HEK293 (cell line): ENCODE measurements around the gene C1QL3.

Experiments used
- CTCF ChIP-seq: fragments of 450-650 bp; formaldehyde crosslinking; IDR thresholded peaks from 2 replicates; pipeline ENCODE4 v1.5.1; 2016; ENCODE audit warnings: missing biosample characterization, missing genetic modification characterization
- YY1 ChIP-seq: fragments of 450-650 bp; formaldehyde crosslinking; IDR thresholded peaks from 2 replicates; pipeline ENCODE4 v1.5.1; 2018; ENCODE audit warnings: missing biosample characterization, missing genetic modification characterization
- ZBTB44 ChIP-seq: fragments of 450-650 bp; IDR thresholded peaks from 2 replicates; pipeline ENCODE4 v1.5.1; 2018; ENCODE audit warnings: missing biosample characterization, mild to moderate bottlenecking, missing genetic modification characterization
- ZNF121 ChIP-seq: fragments of 450-650 bp; formaldehyde crosslinking; IDR thresholded peaks from 2 replicates; pipeline ENCODE4 v1.5.1; 2016; ENCODE audit warnings: missing biosample characterization, missing genetic modification characterization
- ZNF24 ChIP-seq: fragments of 450-650 bp; formaldehyde crosslinking; IDR thresholded peaks from 2 replicates; pipeline ENCODE4 v1.5.1; 2016; ENCODE audit warnings: missing biosample characterization, missing genetic modification characterization
- ZNF48 ChIP-seq: fragments of 450-650 bp; formaldehyde crosslinking; IDR thresholded peaks from 2 replicates; pipeline ENCODE4 v1.5.1; 2016; ENCODE audit warnings: missing biosample characterization, missing genetic modification characterization
- ZNF549 ChIP-seq: fragments of 450-650 bp; IDR thresholded peaks from 2 replicates; pipeline ENCODE4 v1.5.1; 2018; ENCODE audit warnings: missing biosample characterization, missing genetic modification characterization, mild to moderate bottlenecking, inconsistent platforms, moderate library complexity
- ZNF664 ChIP-seq: fragments of 450-650 bp; formaldehyde crosslinking; IDR thresholded peaks from 2 replicates; pipeline ENCODE4 v1.5.1; 2016; ENCODE audit warnings: missing biosample characterization, missing genetic modification characterization
- ZNF747 ChIP-seq: fragments of 450-650 bp; formaldehyde crosslinking; IDR thresholded peaks from 2 replicates; pipeline ENCODE4 v1.5.1; 2016; ENCODE audit warnings: missing biosample characterization, missing genetic modification characterization

DNA sequence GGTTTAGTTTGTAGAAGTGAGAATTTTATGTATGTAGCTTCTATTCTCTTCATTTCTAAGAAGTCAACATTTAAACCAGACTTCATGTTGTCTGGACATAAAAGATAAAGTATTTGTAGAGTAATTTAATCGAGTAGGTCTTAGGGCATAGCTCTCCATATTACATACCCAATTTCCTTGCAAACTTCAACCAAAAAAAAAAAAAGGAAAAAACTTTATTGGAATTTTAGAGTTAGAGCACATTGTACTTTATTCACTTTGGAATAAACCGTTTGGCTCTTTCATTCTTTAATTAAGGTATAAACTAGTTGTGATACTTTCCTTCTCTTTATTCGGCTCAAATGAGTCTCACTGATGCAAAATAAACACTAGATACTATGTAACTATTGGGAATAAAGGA is 48.9 kb downstream of the C1QL3 start:
- TF ChIP-seq CTCF (tag by site-specific recombination) (no peak), ZNF549 (tag by site-specific recombination) (no peak), YY1 (no peak), ZNF48 (tag by site-specific recombination) (no peak), ZNF664 (tag by site-specific recombination) (no peak), ZBTB44 (tag by site-specific recombination) (no peak), ZNF121 (tag by site-specific recombination) (no peak), ZNF24 (no peak), ZNF747 (tag by site-specific recombination) (no peak)
